HG03558 (cell line): ENCODE results near the gene OPALIN.
"Not testable (repeated sequence)": the region's sequence is repeated elsewhere in the genome, so short reads cannot be mapped to it uniquely, and the experiment has no call there.

Source experiments
- ATAC-seq: cut with Tn5 transposase; IDR thresholded peaks from one replicate; pipeline ENCODE4 v1.9.1; 2021; ENCODE audit warnings: moderate number of reproducible peaks; ENCODE audit not compliant: unreplicated experiment; ENCODE audit errors: extremely low read depth

The OPALIN gene

DNA sequence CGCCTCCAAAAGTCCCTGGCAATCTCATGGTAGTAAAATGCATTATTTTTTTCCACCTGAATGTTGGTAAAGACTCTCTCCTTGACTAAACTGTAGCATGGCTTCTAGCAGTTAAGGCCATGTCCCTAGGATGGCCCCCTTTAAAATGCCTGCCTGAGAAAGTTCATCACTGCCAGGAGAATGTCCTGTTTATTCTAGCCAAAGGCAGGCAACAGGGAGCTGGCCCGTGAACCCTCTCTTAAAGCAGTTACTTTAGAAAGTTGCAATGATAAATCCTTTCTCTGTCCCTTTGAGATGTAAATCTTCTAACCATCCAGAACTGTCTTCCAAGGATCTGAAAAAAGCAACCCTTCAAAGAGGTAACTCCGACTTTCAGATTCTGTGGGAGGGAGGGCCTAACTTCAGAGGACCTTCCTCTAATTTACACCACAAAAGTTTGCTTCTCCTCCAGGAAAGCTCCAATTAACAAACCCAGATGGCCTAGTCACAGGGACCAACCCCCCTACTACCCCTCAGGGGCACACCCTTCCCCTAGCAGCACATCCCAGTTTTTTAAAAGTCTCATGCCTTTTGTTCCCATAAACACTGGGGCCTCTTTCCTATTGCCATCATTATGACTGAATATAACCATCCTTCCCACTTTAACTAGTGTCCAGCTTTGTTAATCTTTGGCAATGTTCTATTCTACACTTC lies 49.0 kb downstream of the OPALIN start:
- no peak for ATAC-seq

DNA sequence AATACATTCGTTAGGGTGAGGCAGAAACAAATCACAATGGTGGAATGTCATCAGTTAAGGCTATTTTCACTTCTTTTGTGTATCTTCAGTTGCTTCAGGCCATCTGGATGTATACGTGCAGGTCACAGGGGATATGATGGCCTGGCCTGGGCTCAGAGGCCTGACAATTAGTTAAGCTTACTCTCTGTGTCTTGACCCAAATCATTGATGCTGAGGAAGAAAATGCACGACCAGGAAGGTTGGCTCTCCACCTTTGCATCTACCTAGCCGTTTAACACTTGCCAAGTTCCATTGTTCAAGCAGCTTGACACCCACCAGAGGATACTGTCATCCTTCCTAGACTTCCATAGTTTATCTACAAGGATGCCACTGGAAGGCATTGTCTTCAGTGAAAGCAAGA lies 49.9 kb downstream of the OPALIN start:
- not testable (repeated sequence) for ATAC-seq

DNA sequence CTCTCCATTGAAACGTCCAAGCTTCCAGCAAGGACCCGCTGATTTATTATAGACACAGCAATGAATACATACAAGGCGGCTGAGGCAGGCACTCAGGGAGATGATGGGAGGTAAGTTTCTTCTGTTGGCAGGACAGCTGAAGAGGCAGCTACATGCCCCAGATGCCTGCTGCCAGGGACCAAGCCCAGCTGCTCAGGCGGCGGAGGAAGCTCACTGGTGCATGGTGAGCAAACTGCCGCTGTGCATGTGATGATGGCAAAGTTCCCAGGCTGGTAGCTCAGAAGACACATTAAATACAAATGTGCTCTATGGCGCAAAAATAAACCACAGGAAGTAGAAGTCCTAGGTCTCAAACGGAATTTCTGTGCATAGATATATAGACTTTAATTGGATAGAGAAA lies 52.3 kb downstream of the OPALIN start:
- ATAC-seq = no peak

DNA sequence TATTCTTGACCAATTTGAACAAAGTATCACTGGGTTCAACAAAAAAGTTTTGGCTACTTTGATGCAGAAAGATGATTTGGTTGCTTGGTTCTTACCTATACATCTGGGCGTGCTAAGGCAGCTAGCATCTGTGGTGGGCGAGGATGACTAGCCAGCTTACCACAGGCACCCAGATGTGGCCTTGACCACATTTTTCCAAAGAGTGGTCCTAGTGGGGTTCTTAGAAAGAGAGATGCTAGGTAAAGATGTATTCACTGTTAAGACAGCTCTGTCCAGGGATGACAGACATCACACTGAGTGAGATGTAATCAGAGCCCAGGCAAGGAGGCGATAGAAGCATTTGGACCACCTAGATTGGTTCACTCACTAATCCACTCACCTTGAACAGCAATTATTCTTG lies 53.8 kb downstream of the OPALIN start:
- ATAC-seq = no peak

DNA sequence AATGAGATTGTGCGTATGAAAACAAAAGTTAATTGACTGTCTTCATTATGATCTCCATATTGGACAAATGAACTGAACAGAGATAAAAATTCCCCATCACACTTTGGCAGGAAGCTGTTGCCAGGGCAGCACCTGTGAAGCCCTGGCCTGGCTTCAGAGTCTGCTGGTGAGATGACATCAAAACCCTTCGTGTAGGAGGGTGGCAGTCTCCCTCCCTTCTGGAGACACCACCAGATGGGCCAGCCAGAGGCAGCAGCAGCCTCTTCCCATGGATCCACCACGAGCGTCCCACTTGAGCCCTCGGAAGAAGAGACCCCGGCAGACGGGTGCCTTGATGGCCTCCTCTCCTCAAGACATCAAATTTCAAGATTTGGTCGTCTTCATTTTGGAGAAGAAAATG lies 54.6 kb downstream of the OPALIN start, which contains the start of gene DNTT:
Gene DNTT, plus strand, starts transcription at position 205 of the 400 bp plus-strand sequence. Its CDS starts 64 bp downstream, at position 269.
- ATAC-seq = no peak

DNA sequence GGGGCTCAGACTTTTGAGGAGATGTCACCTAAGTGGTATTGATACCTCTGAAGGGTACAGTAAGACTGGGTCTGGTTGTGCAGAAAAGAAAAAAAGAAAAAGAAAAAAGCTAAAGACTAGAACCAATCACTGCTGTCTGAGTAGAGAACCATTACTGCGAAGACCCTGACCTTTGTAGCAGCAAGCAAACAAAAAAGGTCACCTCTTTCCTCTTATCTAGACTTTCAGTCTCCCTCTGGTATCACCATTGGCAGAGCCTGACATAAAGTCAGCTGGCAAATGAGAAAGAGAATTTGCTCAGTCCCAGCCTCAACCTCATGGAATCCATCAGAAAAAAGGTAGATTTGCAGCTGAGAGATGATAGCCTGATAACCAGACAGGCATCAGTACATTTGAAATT lies 57.2 kb downstream of the OPALIN start:
- ATAC-seq = no peak

DNA sequence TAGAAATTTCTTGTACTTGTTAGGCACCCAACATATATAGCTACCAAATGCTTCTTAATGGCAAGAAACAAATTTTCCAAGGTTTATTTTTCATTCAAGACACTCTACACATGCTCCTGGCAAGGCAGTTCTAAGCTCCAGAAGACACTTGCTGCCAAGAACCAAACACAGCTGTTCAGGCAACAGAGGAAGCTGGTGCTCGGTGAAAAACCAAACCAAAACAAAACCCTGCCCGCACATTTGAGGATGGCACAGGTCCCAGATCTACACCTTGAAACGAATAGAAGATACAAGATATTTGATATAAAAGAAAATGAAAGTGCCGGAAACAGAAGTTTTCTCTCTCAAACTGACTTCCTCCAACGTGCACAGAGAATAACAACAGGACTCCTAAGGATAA lies 59.4 kb downstream of the OPALIN start:
- ATAC-seq = no peak

DNA sequence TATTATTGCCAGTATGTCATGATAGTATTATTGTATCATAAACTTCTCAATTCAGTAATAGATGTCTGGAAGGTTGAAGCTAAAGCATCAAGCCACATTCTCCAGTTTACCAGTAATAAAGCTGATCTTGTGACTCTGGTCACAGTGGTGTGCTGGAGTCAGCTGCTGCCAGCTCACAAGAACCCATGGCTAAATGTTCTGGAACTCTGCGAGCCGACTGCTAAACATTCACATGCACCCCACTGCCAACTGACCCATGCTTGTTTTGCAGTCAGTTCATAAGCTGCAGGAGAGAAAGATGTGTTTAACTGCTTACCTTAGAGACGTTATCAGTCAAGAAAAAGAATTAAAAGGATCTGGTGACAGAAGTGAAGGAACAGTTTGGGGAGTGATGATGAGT lies 60.4 kb downstream of the OPALIN start:
- no peak for ATAC-seq

DNA sequence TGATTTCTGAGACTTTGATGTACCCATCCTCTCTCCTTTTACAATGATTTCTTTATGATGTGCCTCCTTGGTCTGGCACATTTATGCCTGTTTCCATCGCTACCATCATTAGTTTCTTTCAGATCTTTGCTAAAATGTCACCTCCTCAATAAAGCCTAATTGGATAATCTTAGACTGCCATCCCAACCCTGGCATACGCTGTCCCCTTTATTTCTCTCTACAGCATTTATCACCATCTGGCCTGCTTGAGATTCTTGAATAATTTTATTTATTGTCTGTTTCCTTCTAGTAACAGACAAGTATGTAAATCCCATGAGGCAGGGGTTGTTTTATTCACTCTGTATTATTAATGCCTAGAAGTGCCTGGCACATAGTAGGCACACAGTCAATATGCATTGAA lies 61.3 kb downstream of the OPALIN start:
- no peak for ATAC-seq

DNA sequence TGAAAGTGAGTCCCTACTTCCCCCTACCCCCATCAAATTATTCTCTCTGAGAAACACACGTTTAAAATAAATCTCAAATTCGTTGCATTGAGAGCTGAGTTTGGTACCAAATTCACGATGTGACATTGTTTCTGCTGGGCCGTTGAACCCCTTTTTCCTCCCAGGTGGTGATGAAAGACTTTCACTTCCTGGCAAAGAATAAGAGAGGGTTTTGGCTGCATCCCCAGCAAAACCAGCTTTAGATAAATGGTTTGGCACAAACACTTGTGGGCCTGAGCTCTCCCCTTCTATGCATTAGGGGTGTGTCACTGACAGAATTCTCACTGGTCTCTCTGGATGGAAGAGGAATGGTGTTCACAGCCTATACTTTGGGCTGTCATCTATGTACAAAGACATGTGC lies 63.3 kb downstream of the OPALIN start:
- ATAC-seq = no peak
